ENCODE results near the gene SLF2.

SLF2 gene

DNA sequence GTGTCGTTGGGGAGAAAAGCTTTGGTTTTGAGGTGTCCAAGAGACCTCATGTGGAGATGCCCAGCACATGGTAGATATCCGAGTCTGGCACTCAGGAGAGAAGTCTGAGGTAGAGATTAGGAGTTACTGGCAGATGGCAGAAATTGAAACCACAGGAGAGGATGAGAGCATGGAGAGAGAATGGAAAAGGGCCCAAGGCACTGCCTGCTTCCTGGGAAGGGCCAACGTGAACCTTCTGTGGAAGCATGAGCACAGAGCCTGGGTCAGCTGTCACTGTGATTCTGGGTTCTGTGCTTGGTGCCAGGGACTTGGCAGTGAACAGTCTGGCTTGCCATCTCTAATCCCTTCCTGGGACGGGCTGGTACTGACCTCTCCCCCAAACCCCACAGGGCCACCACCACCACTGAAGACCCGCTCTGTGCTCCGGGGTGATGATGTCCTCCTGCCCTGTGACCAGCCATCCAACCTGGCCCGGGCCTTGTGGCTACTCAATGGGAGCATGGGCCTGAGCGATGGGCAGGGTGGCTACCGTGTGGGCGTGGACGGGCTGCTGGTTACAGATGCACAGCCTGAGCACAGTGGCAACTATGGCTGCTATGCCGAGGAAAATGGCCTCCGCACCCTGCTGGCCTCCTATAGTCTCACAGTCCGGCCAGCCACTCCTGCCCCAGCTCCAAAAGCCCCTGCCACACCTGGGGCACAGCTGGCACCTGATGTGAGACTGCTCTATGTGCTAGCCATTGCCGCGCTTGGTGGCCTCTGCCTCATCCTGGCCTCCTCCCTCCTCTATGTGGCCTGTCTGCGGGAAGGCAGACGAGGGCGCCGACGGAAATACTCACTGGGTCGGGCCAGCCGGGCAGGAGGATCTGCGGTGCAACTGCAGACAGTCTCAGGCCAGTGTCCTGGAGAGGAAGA lies 70.4 kb downstream of the SLF2 start:
- DNase-seq (ENCODE audit: low read depth in 2 of 2): no peak
- H3K4me3 ChIP-seq (replicated peaks in 1 of 2; ENCODE audit: low read depth in 2 of 2, low read length in 2 of 2): no peak overlapping the region
- TF ChIP-seq, protein P1, sequence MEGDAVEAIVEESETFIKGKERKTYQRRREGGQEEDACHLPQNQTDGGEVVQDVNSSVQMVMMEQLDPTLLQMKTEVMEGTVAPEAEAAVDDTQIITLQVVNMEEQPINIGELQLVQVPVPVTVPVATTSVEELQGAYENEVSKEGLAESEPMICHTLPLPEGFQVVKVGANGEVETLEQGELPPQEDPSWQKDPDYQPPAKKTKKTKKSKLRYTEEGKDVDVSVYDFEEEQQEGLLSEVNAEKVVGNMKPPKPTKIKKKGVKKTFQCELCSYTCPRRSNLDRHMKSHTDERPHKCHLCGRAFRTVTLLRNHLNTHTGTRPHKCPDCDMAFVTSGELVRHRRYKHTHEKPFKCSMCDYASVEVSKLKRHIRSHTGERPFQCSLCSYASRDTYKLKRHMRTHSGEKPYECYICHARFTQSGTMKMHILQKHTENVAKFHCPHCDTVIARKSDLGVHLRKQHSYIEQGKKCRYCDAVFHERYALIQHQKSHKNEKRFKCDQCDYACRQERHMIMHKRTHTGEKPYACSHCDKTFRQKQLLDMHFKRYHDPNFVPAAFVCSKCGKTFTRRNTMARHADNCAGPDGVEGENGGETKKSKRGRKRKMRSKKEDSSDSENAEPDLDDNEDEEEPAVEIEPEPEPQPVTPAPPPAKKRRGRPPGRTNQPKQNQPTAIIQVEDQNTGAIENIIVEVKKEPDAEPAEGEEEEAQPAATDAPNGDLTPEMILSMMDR (IDR thresholded peaks at IDR 0.05; ENCODE audit: low read depth, low read length): no peak

DNA sequence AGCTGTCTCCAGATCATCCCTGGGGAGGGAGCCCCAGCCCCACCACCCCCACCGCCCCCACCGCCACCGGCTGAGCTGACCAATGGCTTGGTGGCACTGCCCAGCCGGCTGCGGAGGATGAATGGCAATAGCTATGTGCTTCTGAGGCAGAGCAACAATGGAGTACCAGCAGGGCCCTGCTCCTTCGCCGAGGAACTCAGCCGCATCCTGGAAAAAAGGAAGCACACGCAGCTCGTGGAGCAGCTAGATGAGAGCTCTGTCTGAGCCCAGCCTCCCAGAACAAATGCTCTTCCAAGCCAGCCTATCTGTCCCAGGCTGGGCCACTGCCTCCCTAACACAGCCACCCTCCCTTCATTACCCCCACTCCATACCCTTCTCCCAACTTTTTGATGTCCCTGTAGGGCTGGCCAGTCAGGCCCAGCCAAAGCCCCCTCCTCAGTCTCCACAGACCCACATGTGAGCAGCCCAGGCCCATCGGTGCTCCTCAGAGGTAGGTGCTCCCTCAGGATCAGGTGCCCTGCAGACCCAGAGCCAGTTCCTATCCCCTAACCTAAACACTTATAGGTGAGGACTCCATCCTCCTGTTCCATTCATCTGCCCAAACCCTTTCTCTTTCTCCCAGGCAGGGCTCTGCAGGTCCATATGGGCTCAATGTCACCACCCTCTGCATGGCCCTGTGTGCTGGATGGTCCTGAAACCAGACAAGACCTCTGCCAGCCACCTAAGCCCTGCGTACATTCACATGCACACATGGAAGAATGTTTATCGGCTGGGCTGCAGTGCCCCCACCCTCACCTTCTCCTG lies 71.3 kb downstream of the SLF2 start:
- TF ChIP-seq, protein P1 (IDR thresholded peaks at IDR 0.05; ENCODE audit: low read depth, low read length): no peak

DNA sequence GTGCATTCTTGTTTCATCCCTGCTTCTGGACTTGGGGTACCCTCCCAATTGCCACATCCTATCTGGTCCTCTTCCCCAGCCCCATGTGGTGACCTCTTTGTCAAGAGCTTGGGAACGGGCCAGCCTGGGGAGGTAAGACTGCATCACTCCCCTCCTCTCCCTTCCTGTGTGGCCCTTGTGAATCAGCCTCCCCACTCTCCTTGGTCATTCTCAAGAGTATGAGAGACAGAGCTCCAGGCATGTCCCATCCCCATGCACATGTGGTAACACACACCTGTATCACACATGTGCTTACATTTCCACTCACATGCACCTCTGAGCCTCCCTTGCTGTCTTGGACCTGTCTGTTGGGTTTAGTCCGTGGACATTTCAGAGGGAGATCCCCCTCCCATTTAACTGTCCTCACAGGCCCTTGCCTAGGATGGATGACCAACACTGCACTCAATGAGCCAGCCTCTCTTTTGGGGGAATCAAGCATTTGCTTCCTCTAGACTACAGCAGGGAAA lies 72.0 kb downstream of the SLF2 start:
- no peak overlapping the region for H3K4me3 ChIP-seq (replicated peaks in 1 of 2; ENCODE audit: low read depth in 2 of 2, low read length in 2 of 2)
- no peak for DNase-seq (ENCODE audit: low read depth in 2 of 2)

More for the DNA sequence above, 71.3 kb downstream of the SLF2 start:
- DNase-seq (ENCODE audit: low read depth in 2 of 2): no peak
- H3K4me3 ChIP-seq (replicated peaks in 1 of 2; ENCODE audit: low read depth in 2 of 2, low read length in 2 of 2): no peak overlapping the region

GRCh38 chr10:100985336-100985735 lies 72.6 kb downstream of the SLF2 start:
- TF ChIP-seq, protein P1 (IDR thresholded peaks at IDR 0.05; ENCODE audit: low read depth, low read length): no peak
- DNase-seq (ENCODE audit: low read depth in 2 of 2): no peak
- H3K4me3 ChIP-seq (replicated peaks in 1 of 2; ENCODE audit: low read depth in 2 of 2, low read length in 2 of 2): no peak overlapping the region

More for the DNA sequence above, 72.0 kb downstream of the SLF2 start:
- TF ChIP-seq, protein P1 (IDR thresholded peaks at IDR 0.05; ENCODE audit: low read depth, low read length): no peak

DNA sequence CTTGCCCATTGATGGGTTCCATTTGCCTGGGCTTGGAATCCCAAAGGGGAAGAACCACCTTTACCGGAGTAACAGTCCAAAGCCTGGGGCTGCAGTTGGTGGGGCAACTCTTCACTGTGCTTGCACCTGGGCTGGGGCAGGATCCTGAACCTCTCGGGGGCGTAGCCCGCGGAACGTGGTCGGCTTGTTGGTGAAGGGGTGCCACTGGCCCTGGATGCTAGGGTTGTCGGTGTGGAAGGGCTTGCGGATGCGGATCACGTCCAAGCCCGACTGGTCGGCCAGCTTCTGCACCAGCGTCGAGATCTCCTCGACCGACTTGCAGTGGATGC lies 73.8 kb downstream of the SLF2 start:
- TF ChIP-seq, protein P1 (IDR thresholded peaks at IDR 0.05; ENCODE audit: low read depth, low read length): no peak
- DNase-seq (ENCODE audit: low read depth in 2 of 2): no peak
- H3K4me3 ChIP-seq (replicated peaks in 1 of 2; ENCODE audit: low read depth in 2 of 2, low read length in 2 of 2): peak overlapping the region; percentile 97 to 100

DNA sequence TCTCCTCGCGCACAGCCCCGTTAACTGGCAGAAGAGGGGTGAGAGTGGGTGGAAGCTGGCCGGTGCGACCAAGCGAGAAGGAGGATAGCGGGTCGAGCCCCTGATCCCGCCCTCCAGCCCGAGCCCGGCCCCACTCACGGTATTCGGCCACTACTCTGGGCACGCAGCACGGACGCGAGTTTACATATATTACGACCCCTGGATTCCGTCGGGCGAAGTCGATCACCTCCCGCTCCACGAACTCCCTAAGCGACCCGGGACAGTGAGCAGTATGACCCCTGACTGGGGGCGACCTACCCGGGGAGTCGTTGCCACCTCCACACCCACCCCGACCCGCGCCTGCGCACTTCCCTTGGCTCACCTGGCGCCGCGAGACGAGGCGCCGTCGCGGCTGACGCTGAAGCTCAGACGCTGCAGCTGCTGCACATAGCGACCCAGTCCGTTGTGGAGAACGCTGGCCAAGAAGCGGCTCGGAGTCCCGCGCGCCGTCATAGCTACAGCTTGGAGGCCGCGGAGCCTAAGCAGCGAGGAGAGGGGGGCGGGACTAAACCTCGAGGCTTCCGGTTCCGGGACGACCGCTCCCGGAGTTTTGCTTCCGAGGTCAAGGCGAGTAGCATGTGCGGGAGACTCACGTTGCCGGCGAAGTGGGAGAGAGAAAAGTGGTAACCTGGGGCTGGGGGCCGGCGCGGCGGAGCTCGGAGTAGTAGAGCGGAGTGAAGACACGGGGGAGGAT lies 74.4 kb downstream of the SLF2 start, which contains the start of the genes MRPL43 and TWNK:
MRPL43 (minus strand) TSS at position 546 of the 733 bp plus-strand sequence; CDS start at position 492, 54 bp downstream.
TWNK (plus strand) TSS at position 592 of the 733 bp plus-strand sequence. CDS start 668 bp downstream, outside the sequence.
- TF ChIP-seq, protein P1 (IDR thresholded peaks at IDR 0.05; ENCODE audit: low read depth, low read length): no peak
- peak within 1 kb of the TSS; percentile 97 to 100 for H3K4me3 ChIP-seq (replicated peaks in 1 of 2; ENCODE audit: low read depth in 2 of 2, low read length in 2 of 2)
- DNase-seq (ENCODE audit: low read depth in 2 of 2): peak; percentile 73 to 77

Data from cardiac fibroblast (primary cell).